HG03575 (cell line): ENCODE data around the gene GAS7.

Experiments
- ATAC-seq: cut with Tn5 transposase; IDR thresholded peaks from one replicate; pipeline ENCODE4 v1.9.1; 2021; ENCODE audit not compliant: unreplicated experiment, insufficient number of reproducible peaks, low FRiP score; ENCODE audit errors: extremely low read depth

Gene GAS7

GRCh38 chr17:10205549-10206185, 7.3 kb upstream of the GAS7 start:
- no peak for ATAC-seq

GRCh38 chr17:10201680-10202079, 3.3 kb upstream of the GAS7 start:
- ATAC-seq = no peak

GRCh38 chr17:10200645-10201044, 2.2 kb upstream of the GAS7 start:
- ATAC-seq = no peak

GRCh38 chr17:10200016-10200415, 1.6 kb upstream of the GAS7 start:
- ATAC-seq = no peak

GRCh38 chr17:10197721-10198508, 491 bp downstream of the GAS7 start:
- no peak for ATAC-seq

- ATAC-seq = no peak
Measured at GRCh38 chr17:10197362-10197720, 1.1 kb downstream of the GAS7 start.

GRCh38 chr17:10196941-10197340, 1.5 kb downstream of the GAS7 start:
- ATAC-seq = no peak

- no peak for ATAC-seq
Measured at GRCh38 chr17:10196384-10196895, 2.0 kb downstream of the GAS7 start.

- ATAC-seq = no peak
Measured at GRCh38 chr17:10195090-10195805, 3.2 kb downstream of the GAS7 start.

- ATAC-seq = no peak
Measured at GRCh38 chr17:10193632-10194031, 4.8 kb downstream of the GAS7 start.

GRCh38 chr17:10192972-10193371, 5.4 kb downstream of the GAS7 start:
- ATAC-seq = no peak

GRCh38 chr17:10192461-10192860, 5.9 kb downstream of the GAS7 start:
- ATAC-seq = no peak

- ATAC-seq = no peak
Measured at GRCh38 chr17:10187456-10187855, 10.9 kb downstream of the GAS7 start.

GRCh38 chr17:10186771-10187410, 11.5 kb downstream of the GAS7 start:
- ATAC-seq = no peak

- no peak for ATAC-seq
Measured at GRCh38 chr17:10183931-10184930, 14.2 kb downstream of the GAS7 start.

- no peak for ATAC-seq
Measured at GRCh38 chr17:10182785-10183184, 15.6 kb downstream of the GAS7 start.

- no peak for ATAC-seq
Measured at GRCh38 chr17:10178506-10178991, 19.9 kb downstream of the GAS7 start.

- no peak for ATAC-seq
Measured at GRCh38 chr17:10177913-10178505, 20.4 kb downstream of the GAS7 start.
